Measurements from ENCODE around the gene OR2F1. TPM values are rescaled to one million over a fixed set of nuclear protein-coding genes. Genes with fewer than 3 reads are reported as not detected.

The OR2F1 gene
- total and polyA plus RNA-seq, 12 donors: not detected

GRCh38 chr7:143945423-143945822, 9.2 kb upstream of the OR2F1 start:
- WGBS, 2 donors: 86 to 93% methylated on average over 4 of the region's 4 CpGs
- TF ChIP-seq, protein P1, sequence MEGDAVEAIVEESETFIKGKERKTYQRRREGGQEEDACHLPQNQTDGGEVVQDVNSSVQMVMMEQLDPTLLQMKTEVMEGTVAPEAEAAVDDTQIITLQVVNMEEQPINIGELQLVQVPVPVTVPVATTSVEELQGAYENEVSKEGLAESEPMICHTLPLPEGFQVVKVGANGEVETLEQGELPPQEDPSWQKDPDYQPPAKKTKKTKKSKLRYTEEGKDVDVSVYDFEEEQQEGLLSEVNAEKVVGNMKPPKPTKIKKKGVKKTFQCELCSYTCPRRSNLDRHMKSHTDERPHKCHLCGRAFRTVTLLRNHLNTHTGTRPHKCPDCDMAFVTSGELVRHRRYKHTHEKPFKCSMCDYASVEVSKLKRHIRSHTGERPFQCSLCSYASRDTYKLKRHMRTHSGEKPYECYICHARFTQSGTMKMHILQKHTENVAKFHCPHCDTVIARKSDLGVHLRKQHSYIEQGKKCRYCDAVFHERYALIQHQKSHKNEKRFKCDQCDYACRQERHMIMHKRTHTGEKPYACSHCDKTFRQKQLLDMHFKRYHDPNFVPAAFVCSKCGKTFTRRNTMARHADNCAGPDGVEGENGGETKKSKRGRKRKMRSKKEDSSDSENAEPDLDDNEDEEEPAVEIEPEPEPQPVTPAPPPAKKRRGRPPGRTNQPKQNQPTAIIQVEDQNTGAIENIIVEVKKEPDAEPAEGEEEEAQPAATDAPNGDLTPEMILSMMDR (IDR thresholded peaks at IDR 0.05): no peak
- H3K4me3 ChIP-seq: no peak overlapping the region
- no peaks in the 10 kb centered on the region for H3K27me3 ChIP-seq
- ATAC-seq: no peak
- no peaks in the 10 kb centered on the region for H3K9me3 ChIP-seq
- no peak for DNase-seq
- intact Hi-C loops (cut with DNase I): no loop called here
- H3K4me1 ChIP-seq: no peaks in the 10 kb centered on the region
- no peaks in the 10 kb centered on the region for H3K36me3 ChIP-seq
- H3K27ac ChIP-seq: no peak overlapping the region

- WGBS, 2 donors: 72 to 75% methylated on average over 2 of the region's 2 CpGs
- ATAC-seq (no peak), DNase-seq (no peak)
- no peaks in the 10 kb centered on the region for H3K4me1 ChIP-seq
- H3K9me3 ChIP-seq: no peaks in the 10 kb centered on the region
- H3K27me3 ChIP-seq: no peaks in the 10 kb centered on the region
- no peak overlapping the region for H3K4me3 ChIP-seq
- no peaks in the 10 kb centered on the region for H3K36me3 ChIP-seq
- TF ChIP-seq, protein P1 (IDR thresholded peaks at IDR 0.05): no peak
- intact Hi-C loops (cut with DNase I): no loop called here
- no peak overlapping the region for H3K27ac ChIP-seq
Measured at GRCh38 chr7:143947111-143947510, 7.5 kb upstream of the OR2F1 start.

DNA sequence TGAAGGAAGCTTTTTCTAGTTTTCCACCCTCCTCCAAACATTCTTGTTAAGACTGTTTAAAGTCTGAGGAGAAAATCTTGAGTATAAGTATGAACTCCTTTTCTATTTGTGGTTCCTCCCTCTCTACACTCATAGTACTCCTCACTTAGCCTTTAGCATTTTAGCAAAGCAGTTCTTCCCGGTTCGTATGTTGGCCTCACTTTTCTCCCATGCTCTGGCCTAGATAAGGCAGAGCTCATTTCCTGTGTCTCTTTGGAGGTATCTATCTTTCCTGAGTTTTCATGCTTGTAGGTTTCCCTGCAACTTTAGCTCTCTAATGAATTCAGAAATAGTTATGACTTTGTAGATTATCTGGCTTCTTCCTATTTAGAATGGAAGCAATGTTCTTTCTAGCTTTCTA, 5.9 kb upstream of the OR2F1 start:
- Histone ChIP-seq H3K4me1 (no peaks in the 10 kb centered on the region), H3K27me3 (no peaks in the 10 kb centered on the region), H3K27ac (no peak overlapping the region), H3K36me3 (no peaks in the 10 kb centered on the region), H3K9me3 (no peaks in the 10 kb centered on the region), H3K4me3 (no peak overlapping the region)
- intact Hi-C loops (cut with DNase I): no loop called here
- no peak for ATAC-seq
- no peak for DNase-seq
- 11 to 52% methylated on average over 2 of the region's 2 CpGs for WGBS, 2 donors
- TF ChIP-seq, protein P1 (IDR thresholded peaks at IDR 0.05): no peak

DNA sequence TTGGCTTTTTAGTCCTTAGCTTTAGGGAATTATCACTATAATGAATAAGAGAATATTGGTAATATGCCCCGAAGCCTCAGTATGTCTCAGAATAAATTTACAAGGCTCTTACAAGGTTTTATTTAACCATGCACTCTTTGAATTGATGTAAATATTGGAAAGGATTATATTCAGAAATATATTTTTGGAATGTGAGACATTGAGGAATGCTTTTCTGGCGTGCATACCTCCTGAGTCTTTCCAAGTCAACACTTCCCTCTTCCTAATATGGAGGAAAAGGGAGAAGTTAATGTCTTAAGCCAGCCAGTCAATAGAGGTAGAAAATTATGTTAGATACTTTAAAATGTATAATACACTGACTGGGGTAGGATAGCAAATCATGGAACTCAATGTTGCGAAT, 1.2 kb upstream of the OR2F1 start:
- ATAC-seq (no peak), DNase-seq (no peak)
- no peak overlapping the region for H3K27ac ChIP-seq
- 76 to 79% methylated on average over 3 of the region's 3 CpGs for WGBS, 2 donors
- H3K4me1 ChIP-seq: no peaks in the 10 kb centered on the region
- H3K36me3 ChIP-seq: no peaks in the 10 kb centered on the region
- TF ChIP-seq, protein P1 (IDR thresholded peaks at IDR 0.05): no peak
- intact Hi-C loops (cut with DNase I): loop anchor here in 1 of 10 donors (10.0 kb wide), 1 partner anchor 51 kb away; the partner anchor contains the start of gene OR6B1
- H3K27me3 ChIP-seq: peaks cover 0 to 4% (median 0%) of the 10 kb centered on the region in 7 donors
- no peak overlapping the region for H3K4me3 ChIP-seq
- no peaks in the 10 kb centered on the region for H3K9me3 ChIP-seq
